ENCODE data around the gene WDR89.

- TF ChIP-seq CTCF (IDR thresholded peaks at IDR 0.05) (no peak), POLR2A (IDR thresholded peaks at IDR 0.05) (no peak)
Observed at GRCh38 chr14:63682727-63683593, 41.3 kb upstream of the WDR89 start.
